Smooth muscle cell of the brain vasculature (primary cell): ENCODE results near the gene ELOVL5.
A peak's percentile ranks its signal among the peaks of the same experiment; 100 is the strongest.
"Not testable (repeated sequence)": the region's sequence is repeated elsewhere in the genome, so short reads cannot be mapped to it uniquely, and the experiment has no call there.

Experiments
- DNase-seq: peaks from one replicate; pipeline ENCODE4 v3.0.0-alpha.2; 2012; ENCODE audit warnings: low read depth, low spot score

The ELOVL5 gene

DNA sequence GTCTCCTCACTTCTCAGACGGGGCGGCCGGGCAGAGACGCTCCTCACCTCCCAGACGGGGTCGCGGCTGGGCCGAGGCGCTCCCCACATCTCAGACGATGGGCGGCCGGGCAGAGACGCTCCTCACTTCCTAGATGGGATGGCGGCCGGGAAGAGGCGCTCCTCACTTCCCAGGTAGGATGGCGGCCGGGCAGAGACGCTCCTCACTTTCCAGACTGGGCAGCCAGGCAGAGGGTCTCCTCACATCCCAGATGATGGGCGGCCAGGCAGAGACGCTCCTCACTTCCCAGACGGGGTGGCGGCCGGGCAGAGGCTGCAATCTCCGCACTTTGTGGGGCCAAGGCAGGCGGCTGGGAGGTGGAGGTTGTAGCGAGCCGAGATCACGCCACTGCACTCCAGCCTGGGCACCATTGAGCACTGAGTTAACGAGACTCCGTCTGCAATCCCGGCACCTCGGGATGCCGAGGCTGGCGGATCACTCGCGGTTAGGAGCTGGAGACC is 43.2 kb downstream of the ELOVL5 start:
- not testable (repeated sequence) for DNase-seq

DNA sequence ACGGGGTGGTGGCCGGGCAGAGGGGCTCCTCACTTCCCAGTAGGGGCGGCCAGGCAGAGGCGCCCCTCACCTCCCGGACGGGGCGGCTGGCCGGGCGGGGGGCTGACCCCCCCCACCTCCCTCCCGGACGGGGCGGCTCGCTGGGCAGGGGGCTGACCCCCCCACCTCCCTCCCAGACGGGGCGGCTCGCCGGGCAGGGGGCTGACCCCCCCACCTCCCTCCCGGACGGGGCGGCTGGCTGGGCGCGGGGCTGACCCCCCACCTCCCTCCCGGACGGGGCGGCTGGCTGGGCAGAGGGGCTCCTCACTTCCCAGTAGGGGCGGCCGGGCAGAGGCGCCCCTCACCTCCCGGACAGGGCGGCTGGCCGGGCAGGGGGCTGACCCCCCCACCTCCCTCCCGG is 43.8 kb downstream of the ELOVL5 start:
- not testable (repeated sequence) for DNase-seq

DNA sequence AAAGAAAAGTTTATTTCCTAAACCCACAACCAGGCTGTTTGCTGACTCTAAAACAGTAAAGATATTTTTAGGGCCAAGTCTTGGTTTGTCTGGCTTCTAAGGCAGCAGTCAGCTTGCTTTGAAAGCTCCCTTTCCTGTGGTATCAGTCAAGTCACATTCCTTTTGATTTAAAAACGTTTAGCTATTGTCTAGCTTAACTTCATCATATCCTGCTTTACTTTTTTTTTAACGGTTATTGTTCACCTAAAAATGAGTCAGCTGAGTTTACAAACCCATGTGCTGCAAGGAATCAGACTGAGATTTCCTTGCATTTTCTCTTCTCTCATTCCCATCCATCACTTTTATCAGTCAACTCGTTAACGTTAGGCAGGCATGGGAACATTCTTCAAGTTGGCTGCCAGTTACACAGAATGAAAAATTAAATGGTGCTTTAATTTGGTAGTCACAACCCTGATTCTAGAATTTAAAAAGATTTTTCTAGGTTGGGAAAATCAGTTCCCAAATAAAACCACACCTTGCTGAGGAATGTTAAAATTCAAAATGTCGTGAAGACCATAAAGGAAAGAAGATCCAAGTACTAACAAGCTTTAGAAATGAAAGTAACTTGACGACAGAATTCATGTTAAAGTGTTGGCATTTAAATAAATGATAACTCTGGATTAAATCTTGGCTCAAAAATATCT is 45.9 kb downstream of the ELOVL5 start:
- no peak for DNase-seq

DNA sequence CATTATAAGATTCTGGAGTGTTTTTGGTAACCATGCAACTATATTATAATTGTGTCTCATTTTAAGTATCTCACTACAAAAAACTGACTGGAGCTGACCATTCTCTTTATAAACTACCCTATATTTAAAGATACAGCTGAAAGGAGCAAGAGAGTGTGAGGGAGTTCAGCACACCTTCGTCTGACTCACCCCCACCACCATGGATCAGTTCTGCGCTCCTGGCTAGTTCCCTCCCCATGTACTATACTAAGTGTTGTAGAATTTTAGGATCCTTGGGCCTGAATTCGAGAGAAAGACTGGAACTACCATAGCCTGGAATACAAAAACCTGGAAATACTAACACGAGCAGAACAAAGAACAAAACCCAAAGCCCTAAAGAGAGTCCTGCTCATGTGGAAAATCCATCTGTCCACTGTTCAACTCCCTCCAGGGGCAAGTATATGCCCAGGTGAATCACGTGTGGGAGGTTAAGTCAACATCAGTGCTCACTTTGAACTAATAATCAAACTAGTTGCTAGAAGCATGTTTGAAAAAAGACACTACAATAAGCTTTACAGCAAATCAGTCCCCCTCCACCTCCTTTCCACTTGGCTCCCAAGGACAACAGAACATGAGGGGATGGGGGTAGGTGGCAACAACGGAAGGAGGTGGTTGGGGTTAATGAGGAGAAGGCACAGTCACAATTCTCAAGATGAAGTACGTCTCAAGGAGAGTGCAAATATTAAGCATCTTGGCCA is 46.8 kb downstream of the ELOVL5 start:
- DNase-seq = no peak

DNA sequence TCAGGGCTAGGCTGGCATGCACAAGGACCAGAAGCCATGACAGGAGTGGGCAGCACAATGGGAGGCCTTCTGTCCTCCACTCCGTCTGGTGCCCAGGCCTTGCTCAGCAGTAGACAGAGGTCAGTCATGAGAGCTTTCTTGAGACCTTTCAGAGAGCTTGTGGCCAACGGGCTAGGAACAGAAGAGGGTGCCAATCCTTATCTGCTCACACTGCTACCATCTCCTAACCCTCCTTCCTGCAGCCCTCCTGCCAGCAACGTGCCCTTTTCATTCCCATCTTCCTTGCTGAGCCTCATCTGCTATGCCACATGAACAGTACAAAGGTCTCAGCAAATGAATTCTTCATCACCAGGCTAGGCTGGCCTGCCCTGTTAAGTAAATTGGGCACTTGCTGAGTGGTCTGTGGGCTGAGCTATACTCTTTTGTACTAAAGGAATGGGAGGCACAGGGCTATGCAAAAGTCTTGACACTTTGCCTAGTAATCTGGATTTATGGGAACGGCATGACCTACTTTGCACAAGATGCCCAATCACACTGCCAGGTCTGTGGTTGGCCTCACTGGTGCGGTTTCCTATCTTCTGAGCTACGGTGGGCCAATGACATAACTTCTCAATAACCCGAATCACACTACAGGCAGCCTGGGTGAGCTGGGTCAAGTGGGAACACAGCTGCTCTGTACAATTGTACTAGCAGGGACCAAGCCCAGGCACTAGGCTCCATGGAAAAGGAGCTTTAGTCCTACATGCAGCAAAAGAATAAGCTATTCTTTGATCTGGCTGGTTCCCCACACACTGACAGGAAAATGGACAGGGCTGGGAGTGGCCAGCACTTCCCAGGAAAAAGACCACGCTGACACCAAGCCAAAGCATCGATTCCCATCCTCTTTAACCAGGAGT is 47.8 kb downstream of the ELOVL5 start:
- DNase-seq = no peak

DNA sequence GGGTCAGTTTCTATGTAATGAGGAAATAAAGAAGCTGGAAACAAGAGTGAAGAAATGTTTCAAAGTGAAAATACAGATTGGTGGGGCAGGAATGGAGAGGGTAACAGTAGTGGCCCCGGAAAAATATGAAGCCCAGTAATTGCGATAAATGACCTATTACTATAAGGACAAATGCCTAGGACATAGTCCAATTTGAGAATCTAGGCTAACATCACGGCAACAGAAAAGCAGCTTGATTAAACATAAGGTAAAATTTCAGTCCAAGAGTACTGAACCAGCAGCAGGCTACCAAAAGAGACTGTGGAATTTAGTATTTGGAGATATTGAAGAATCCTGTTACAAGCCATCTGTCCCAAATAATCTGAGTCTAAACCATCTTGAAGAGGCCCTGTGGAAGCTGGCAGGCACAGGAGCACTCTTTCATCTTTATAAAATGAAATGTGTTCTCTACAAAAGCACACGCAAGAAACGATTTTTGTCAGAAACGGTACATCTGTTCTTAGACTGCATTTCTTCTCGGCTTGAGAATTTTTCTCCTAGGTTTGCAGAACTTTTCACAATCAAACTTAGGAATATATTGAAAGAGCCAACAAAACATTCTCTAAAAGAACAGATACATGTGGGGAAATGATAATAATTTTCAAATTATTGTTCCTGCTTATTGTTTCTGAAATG is 49.3 kb downstream of the ELOVL5 start:
- no peak for DNase-seq

DNA sequence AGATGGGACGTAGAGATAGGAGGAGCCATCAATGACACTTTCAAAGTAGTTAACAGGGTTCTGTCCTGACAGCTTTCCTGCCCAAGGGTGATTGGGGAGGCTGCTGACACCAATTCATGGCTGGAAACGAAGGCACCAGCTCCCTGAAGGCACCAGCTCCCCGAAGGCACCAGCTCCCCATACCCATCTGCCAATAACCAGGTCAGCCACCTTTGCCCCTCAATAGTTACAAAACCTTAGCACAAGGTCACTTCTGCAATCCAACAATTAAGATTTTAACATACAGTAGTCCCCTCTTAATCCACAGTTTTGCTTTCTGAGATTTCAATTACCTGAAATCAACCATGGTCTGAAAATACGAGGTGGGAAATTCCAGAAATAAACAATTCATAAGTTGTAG is 51.7 kb downstream of the ELOVL5 start:
- no peak for DNase-seq

DNA sequence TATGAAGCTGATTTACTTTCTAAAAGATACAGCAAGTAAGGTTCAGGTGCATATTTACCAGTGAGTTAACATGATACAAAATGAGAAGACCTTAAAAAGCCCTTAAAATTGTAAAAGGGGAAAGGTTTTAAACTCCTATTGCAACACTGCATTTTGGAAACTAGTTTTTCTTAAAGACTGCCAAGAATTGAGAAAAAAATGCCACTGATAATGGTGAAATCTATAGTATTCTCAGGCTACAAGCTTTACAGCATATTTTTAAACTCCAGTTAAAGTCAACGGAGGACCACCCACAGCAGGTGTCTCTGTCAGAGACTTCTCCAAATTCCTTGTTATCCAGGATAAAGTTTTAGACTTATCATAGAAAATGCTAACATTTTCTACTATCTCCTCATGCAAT is 53.6 kb downstream of the ELOVL5 start:
- DNase-seq = no peak

DNA sequence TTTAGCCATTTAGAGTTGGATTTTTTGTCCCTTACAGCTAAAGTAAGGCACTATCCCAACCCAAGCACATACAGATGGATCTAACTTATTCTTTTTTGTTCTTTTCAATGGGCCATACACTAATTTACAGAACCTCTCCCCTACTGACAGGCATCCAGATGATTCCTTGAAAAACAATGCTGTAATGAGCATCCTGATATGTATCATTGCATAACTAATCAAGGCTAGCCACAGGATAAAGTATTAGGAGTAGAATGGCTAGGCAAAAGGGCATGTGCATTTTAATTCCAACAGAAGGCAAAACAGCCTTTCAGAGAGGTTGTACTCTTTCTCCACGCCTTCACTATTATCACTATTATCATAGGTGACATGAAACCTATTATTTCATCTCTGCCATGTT is 54.1 kb downstream of the ELOVL5 start:
- DNase-seq = no peak

DNA sequence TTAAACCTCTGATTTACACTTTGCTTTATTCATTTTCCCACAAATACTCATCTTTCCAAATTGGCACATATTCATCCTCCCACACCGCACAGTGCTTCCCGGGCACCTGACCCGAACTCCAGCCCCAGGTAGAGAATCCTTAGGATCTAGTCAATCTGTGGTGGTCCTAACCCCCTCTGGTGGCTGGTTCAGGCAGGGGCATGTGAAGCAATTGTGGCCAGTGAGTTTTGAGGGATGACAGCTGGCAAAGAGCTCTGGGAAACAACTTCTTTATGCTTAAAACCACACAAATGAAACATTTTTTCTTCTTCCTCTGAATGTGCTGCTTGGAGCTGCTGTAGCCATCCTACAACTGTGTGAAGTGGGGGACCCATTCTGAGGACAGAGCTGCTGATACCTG is 54.7 kb downstream of the ELOVL5 start:
- DNase-seq = no peak

DNA sequence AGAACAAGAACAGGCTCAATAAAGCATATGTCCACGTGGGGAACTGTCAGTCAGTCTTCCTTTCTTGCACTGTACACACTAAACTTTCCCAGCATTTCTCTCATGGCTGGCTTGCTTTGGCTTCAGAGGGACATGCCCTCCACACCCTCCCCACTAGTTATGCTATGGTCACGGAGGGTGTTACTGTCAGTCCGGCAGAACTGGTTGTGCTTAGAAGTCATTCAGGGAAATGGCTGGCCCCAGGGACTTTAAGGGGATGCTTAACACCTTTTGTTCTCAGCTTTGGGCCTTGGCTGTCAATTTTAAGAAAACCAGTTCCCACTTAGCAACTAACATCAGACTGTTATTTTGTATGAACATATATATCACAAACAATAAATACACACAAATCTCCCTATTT is 55.1 kb downstream of the ELOVL5 start:
- DNase-seq = no peak

DNA sequence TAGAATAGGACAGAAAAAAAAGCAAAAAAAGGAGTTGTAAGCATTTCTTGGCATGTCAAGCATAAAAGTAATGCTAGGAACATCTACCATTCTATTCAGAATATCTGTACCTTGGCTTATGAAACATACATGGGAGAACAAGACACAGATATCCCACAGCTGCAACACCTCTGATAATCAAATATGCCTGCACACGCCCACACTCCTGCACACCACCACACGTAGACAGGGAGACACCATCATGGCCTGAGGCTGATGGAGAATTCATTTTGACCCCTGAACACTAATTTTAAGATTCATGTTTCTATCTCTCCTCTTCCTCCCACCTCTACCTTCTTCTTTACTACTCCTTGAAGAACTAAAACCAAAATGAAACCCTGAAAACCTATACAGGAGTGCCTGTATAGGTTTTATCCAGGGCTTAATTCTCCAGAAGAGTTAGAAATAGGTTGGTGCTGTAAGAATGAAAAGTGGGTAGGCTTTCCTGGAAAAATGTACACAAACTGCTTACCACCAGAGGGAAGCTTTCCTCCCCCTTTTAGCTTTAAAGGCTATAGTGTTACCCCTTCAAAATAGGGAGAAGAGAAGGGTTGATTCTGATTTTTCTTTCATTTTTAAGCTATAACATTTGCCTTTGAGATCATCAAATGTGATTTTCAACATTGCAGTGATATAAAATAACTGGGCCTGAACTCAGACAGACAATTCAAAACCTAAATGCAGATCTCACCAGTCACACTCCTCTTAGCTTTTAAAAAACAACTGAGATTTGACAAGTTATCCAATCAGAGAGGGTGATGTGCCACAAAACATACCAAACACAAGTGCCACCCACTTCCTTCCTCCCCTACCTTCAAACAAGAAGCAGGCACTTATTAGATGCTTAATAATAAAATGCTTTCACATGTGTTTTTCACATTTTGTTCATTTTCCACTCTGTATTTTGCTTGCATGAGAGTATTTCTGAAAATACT is 57.9 kb downstream of the ELOVL5 start:
- DNase-seq = no peak

DNA sequence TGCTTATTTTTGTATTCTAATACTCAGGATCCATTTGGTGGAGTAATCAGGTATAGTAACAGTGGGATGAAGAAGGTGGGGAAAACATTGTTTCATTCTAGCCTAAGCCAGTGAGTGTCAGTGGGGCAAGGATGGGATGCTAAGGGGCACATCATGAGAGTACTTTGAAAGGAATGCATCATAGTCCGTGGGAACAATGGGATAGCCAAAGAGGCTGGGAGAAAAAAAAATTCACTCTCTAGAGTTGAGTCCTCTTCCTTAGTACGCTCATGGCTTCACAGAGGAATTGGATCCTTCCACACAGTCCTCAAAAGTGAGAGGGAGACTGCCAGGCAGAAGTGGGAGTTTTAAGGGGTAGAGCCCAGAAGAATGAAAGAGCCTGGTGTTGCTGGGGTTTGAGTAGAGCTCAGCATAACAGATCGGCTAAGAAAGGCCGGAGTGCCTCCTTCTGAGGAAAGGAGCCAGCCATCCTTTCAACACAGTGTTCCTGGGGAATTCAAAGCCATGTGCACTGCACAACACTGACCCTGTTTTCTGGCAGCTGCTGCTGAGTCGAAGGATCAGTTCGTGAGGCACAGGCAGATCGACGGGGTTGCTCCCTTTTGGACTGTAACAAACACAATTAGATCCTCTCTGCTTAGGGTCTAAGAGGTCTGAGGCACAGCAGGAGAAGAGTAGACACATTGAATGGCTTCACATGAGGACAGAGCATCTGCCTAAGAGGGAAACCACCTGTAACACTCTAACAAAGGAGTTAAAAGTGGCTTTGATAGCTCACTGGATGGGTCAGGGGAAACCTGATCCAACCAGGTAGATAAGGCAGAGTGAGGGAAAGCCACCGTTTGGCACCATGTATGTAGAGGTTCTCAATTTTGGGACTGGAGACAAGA is 61.2 kb downstream of the ELOVL5 start:
- DNase-seq = no peak

DNA sequence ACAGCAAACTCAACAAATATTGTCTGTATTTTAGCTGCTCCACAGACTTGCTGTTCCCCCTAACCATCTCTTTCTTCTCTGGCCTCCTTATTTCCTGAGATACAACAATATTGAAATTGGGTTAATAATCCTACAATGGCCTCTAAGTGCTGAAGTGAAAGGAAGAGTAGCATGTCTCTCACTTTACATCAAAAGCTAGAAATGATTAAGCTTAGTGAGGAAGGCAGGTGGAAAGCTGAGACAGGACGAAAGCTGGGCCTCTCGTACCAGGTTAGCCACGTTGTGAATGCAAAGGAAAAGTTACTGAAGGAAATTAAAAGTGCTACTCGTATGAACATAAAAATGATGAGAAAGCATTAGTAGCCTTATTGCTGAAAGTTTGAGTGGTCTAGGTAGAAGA is 63.8 kb downstream of the ELOVL5 start:
- DNase-seq = no peak

DNA sequence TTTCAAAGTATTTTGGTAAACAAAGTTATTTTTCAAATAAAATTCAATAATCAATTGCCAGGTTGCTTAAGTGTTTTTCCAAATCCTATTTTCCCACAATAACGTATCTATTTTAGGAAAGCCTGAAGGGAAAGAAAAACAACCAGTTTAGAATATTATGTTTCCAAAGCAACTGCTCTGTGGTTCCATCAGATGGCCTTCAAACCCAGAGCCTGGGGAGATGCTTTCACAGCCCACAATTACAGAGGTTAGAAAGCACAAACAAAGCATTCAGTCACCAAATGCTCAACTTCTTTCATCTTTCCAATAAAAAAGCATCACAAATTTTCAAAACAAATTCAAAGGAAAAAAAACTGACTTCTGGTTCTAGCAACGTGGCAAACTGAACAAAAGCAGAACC is 66.0 kb downstream of the ELOVL5 start:
- peak; percentile 58 for DNase-seq

DNA sequence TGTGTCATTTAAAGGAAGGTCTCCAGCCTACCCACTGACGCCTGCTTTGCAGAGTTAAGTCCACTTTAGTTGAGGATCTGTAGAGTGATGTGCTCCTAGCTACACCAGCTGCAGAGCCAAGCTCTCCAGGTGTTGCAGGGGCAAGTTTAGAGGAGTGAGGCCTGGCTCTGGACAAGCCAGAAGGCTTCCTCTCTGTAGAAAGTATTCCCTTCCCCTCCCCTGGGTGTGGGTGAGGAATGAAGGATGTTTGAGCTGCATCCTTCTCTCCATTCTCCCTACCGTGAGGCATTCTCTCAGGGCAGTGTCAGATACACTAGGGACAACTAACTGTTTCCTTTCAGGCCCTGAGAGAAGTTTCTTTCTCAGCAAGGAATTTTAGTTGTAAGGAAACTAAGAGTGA is 66.5 kb downstream of the ELOVL5 start:
- no peak for DNase-seq

DNA sequence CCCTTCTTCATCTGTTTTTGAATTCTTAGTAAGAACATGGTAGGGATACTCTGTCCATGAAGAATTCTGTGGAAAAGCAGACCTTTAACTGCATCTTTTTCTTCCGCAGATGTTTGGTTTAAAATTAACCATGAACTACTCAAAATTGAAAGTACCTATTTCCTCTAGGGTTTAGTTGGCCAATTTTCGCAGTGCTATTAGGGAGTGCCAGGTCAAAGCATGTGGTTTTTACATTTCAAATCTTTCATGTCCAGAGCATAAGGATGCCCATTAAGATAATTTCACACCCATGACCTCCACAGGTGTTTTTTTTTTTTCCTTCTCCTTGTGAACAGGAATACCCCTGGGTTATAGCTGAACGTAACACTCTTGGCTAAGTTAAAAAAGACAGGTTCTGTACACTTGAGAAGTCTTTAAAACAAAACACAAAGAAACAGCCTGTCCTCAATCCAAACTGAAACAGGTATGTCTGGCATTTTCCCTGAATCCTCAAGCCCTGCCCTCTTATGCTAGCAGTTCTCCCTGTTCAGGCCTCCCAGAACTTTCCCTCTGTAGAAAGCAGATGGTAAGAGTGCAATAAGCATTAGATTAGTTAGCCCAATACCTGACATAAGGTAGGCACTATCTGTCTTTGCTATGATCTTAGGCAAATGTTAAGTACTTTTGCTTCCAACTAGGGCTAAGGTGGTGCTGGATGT is 67.1 kb downstream of the ELOVL5 start:
- DNase-seq = no peak

DNA sequence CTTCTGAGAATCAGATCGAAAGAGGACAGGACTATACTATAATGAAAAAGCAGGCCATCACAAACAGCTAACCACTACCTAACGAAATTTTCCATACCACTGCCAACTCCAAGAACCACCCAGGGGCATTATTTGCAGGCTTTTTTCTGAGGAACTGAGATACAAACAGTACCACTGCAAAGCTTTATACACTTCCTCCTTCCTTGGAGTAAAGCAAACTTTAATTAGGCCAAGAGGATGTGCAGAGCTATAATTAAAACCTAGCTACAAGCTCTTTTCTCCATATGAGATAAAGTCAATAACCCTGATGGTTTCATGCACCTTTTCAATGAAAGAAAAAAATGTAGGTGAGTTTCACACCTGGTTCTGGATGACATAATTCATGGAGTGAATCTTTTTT is 68.5 kb downstream of the ELOVL5 start:
- no peak for DNase-seq

DNA sequence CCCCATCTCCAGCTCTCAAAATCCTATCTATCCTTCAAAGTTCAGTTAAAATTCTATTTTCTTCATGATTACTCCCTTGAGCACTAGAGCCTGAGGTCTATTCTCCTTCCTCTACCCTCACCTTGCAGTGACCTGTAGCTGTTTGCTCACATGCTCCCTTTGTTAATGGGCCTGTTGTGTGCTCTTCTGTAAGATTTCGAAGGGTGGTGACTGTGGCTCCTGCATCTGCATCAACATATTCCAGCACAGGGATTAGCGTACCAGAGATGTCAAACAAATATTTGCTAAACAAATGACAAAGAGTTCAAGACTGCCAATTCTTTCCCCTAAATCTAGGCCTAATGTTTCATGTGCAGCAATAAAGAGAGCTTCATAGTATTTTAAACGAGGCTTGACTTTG is 69.5 kb downstream of the ELOVL5 start:
- no peak for DNase-seq
